ENCODE results near the gene ZRANB2.

DNA sequence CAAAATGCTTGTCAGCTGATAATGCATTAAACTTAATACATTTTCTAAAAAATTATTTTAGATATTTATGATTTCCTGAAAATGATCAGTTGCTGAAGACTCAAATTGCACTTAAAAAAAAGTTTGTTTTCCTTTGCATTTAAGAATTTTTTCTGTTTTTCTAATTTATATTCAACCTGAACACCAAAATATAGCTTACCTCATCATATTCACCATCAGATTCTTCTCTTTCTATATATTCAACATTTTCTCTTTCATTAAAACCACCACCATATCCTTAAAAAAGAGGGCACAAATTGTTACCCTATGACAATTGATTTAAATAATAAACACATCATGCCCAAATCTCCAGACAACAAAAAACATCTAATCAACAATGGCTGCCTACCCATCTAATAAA, 8.6 kb downstream of the ZRANB2 start:
- TF ChIP-seq, protein P1, sequence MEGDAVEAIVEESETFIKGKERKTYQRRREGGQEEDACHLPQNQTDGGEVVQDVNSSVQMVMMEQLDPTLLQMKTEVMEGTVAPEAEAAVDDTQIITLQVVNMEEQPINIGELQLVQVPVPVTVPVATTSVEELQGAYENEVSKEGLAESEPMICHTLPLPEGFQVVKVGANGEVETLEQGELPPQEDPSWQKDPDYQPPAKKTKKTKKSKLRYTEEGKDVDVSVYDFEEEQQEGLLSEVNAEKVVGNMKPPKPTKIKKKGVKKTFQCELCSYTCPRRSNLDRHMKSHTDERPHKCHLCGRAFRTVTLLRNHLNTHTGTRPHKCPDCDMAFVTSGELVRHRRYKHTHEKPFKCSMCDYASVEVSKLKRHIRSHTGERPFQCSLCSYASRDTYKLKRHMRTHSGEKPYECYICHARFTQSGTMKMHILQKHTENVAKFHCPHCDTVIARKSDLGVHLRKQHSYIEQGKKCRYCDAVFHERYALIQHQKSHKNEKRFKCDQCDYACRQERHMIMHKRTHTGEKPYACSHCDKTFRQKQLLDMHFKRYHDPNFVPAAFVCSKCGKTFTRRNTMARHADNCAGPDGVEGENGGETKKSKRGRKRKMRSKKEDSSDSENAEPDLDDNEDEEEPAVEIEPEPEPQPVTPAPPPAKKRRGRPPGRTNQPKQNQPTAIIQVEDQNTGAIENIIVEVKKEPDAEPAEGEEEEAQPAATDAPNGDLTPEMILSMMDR (IDR thresholded peaks at IDR 0.05): no peak
- no peak for TF ChIP-seq POLR2A (IDR thresholded peaks at IDR 0.05)

All from right lobe of liver (tissue), 4 donors.